ENCODE data around the gene DCTD.

GRCh38 chr4:182918044-182918607 lies 940 bp upstream of the DCTD start:
- TF ChIP-seq TAF1 (IDR thresholded peaks at IDR 0.05; ENCODE audit: borderline replicate concordance, insufficient read depth, low read length), result no peak
- no peak for TF ChIP-seq POLR2AphosphoS5 (IDR thresholded peaks at IDR 0.05; ENCODE audit: low read depth, low read length)
- TF ChIP-seq REST (IDR thresholded peaks at IDR 0.05; ENCODE audit: insufficient read depth in 1 of 2, low read depth in 2 of 2, low read length in 2 of 2), result no peak
